ENCODE measurements around the gene KRTAP1-5.
"Not testable (repeated sequence)": the region's sequence is repeated elsewhere in the genome, so short reads cannot be mapped to it uniquely, and the experiment has no call there.

The KRTAP1-5 gene

GRCh38 chr17:41004397-41004796, 22.6 kb downstream of the KRTAP1-5 start:
- no peak for DNase-seq (ENCODE audit: low read depth)

GRCh38 chr17:41003926-41004325, 23.1 kb downstream of the KRTAP1-5 start:
- no peak for DNase-seq (ENCODE audit: low read depth)

GRCh38 chr17:41002814-41003213, 24.2 kb downstream of the KRTAP1-5 start:
- DNase-seq (ENCODE audit: low read depth): no peak

- no peak for DNase-seq (ENCODE audit: low read depth)
Measured at GRCh38 chr17:41001795-41002194, 25.2 kb downstream of the KRTAP1-5 start.

GRCh38 chr17:40999563-40999962, 27.4 kb downstream of the KRTAP1-5 start, which contains the start of gene KRTAP3-2:
Gene KRTAP3-2, minus strand, starts transcription at chr17:40999906. Its CDS starts 53 bp downstream, at chr17:40999853.
- not testable (repeated sequence) for DNase-seq (ENCODE audit: low read depth)

- DNase-seq (ENCODE audit: low read depth): no peak
Measured at GRCh38 chr17:40997361-40997760, 29.6 kb downstream of the KRTAP1-5 start.

GRCh38 chr17:40996829-40997228, 30.2 kb downstream of the KRTAP1-5 start:
- no peak for DNase-seq (ENCODE audit: low read depth)

- no peak for DNase-seq (ENCODE audit: low read depth)
Measured at GRCh38 chr17:40995116-40995515, 31.9 kb downstream of the KRTAP1-5 start.

GRCh38 chr17:40993839-40994238, 33.2 kb downstream of the KRTAP1-5 start, which contains the start of gene KRTAP3-3:
Gene KRTAP3-3, minus strand, starts transcription at chr17:40994164. Its CDS starts 67 bp downstream, at chr17:40994097.
- DNase-seq (ENCODE audit: low read depth): no peak

- DNase-seq (ENCODE audit: low read depth): no peak
Measured at GRCh38 chr17:40993084-40993483, 33.9 kb downstream of the KRTAP1-5 start.

- DNase-seq (ENCODE audit: low read depth): no peak
Measured at GRCh38 chr17:40992666-40993065, 34.3 kb downstream of the KRTAP1-5 start.

- no peak for DNase-seq (ENCODE audit: low read depth)
Measured at GRCh38 chr17:40986920-40987319, 40.1 kb downstream of the KRTAP1-5 start.

GRCh38 chr17:40984226-40984625, 42.8 kb downstream of the KRTAP1-5 start, which contains the start of gene KRT40:
Gene KRT40, minus strand, starts transcription at chr17:40984326. Its CDS starts 53 bp downstream, at chr17:40984273.
- no peak for DNase-seq (ENCODE audit: low read depth)

GRCh38 chr17:40981115-40981514, 45.9 kb downstream of the KRTAP1-5 start:
- DNase-seq (ENCODE audit: low read depth): no peak

GRCh38 chr17:40980596-40980995, 46.4 kb downstream of the KRTAP1-5 start:
- no peak for DNase-seq (ENCODE audit: low read depth)

GRCh38 chr17:40980117-40980516, 46.9 kb downstream of the KRTAP1-5 start:
- no peak for DNase-seq (ENCODE audit: low read depth)

GRCh38 chr17:40978575-40979151, 48.3 kb downstream of the KRTAP1-5 start:
- no peak for DNase-seq (ENCODE audit: low read depth)
